Lower leg skin (tissue), 3 donors: Measurements from ENCODE around the gene ATCAY.

Source experiments
- CTCF ChIP-seq, 3 donors: fragments of 450-650 bp; IDR thresholded peaks; one replicate each; pipeline ENCODE4 v1.5.1; 2016; ENCODE audit warnings: antibody characterized with exemption in 3 of 3, mild to moderate bottlenecking in 3 of 3, moderate library complexity in 2 of 3
- POLR2A ChIP-seq, 2 donors: fragments of 450-650 bp; IDR thresholded peaks; one replicate each; pipeline ENCODE4 v1.6.1; 2016 to 2017; ENCODE audit warnings: antibody characterized with exemption in 2 of 2, mild to moderate bottlenecking in 1 of 2, moderate library complexity in 1 of 2

- TF ChIP-seq CTCF (IDR thresholded peaks at IDR 0.05) (no peak), POLR2A (IDR thresholded peaks at IDR 0.05) (no peak)
Observed at GRCh38 chr19:3832001-3832400, 48.5 kb upstream of the ATCAY start.
